H9 (cell line): Measurements from ENCODE around the gene BCKDHB. TPM values are rescaled to one million over a fixed set of nuclear protein-coding genes. Genes with fewer than 3 reads are reported as not detected.

Source experiments
- DNase-seq: peaks from one replicate; pipeline ENCODE4 v3.0.0-alpha.2; 2017
- H2AFZ ChIP-seq: one replicate; pipeline ENCODE4 v1.6.1; 2013; ENCODE audit warnings: mild to moderate bottlenecking, low read length, control low read depth, moderate library complexity
- H2AK5ac ChIP-seq: 2 replicates; pipeline ENCODE4 v1.6.1; 2013; ENCODE audit warnings: low read length, control low read depth, mixed read lengths; ENCODE audit not compliant: insufficient read length
- H2BK120ac ChIP-seq: one replicate; pipeline ENCODE4 v1.6.1; 2013; ENCODE audit warnings: low read depth, mild to moderate bottlenecking, low read length, control low read depth, inconsistent platforms; ENCODE audit not compliant: poor library complexity, severe bottlenecking
- H2BK12ac ChIP-seq: 2 replicates; pipeline ENCODE4 v1.6.1; 2013; ENCODE audit warnings: low read length, control low read depth, mixed read lengths, low read depth; ENCODE audit not compliant: insufficient read length
- H2BK15ac ChIP-seq: 2 replicates; pipeline ENCODE4 v1.6.1; 2013; ENCODE audit warnings: low read depth, low read length, control low read depth
- H2BK20ac ChIP-seq: one replicate; pipeline ENCODE4 v1.6.1; 2013; ENCODE audit warnings: low read depth, mild to moderate bottlenecking, low read length, control low read depth, inconsistent platforms; ENCODE audit not compliant: poor library complexity, severe bottlenecking
- H2BK5ac ChIP-seq: 2 replicates; pipeline ENCODE4 v1.6.1; 2013; ENCODE audit warnings: low read length, control low read depth, mixed read lengths; ENCODE audit not compliant: insufficient read length
- H3K14ac ChIP-seq: 2 replicates; pipeline ENCODE4 v1.6.1; 2013; ENCODE audit warnings: low read length, control low read depth; ENCODE audit not compliant: insufficient read depth
- H3K18ac ChIP-seq: 2 replicates; pipeline ENCODE4 v1.6.1; 2013; ENCODE audit warnings: low read depth, mild to moderate bottlenecking, mixed read lengths, low read length, control low read depth; ENCODE audit not compliant: insufficient read length
- H3K23ac ChIP-seq: 2 replicates; pipeline ENCODE4 v1.6.1; 2013; ENCODE audit warnings: low read length, control low read depth, mixed read lengths, low read depth; ENCODE audit not compliant: insufficient read length
- H3K23me2 ChIP-seq: 2 replicates; pipeline ENCODE4 v1.6.1; 2013; ENCODE audit warnings: low read depth, mild to moderate bottlenecking, mixed read lengths, low read length, control low read depth; ENCODE audit not compliant: insufficient read length, poor library complexity, severe bottlenecking
- H3K27ac ChIP-seq: 2 replicates; pipeline ENCODE4 v1.5.1; 2013; ENCODE audit warnings: low read length, control low read depth, mixed read lengths, low read depth; ENCODE audit not compliant: insufficient read length
- H3K27me3 ChIP-seq: 2 replicates; pipeline ENCODE4 v1.6.1; 2013; ENCODE audit warnings: low read length, control low read depth, inconsistent platforms; ENCODE audit not compliant: insufficient read depth
- H3K4ac ChIP-seq: 2 replicates; pipeline ENCODE4 v1.6.1; 2013; ENCODE audit warnings: low read depth, mild to moderate bottlenecking, control low read depth, inconsistent platforms, low read length, moderate library complexity
- H3K4me1 ChIP-seq: 2 replicates; pipeline ENCODE4 v1.6.1; 2013; ENCODE audit warnings: low read length, control low read depth, inconsistent platforms; ENCODE audit not compliant: insufficient read depth
- H3K4me2 ChIP-seq: 2 replicates; pipeline ENCODE4 v1.6.1; 2013; ENCODE audit warnings: low read length, control low read depth, mixed read lengths; ENCODE audit not compliant: insufficient read length, insufficient read depth
- H3K56ac ChIP-seq: 2 replicates; pipeline ENCODE4 v1.6.1; 2013; ENCODE audit warnings: low read depth, mild to moderate bottlenecking, mixed read lengths, low read length, control low read depth; ENCODE audit not compliant: insufficient read length
- H3K79me1 ChIP-seq: 2 replicates; pipeline ENCODE4 v1.6.1; 2013; ENCODE audit warnings: low read depth, mild to moderate bottlenecking, moderate library complexity, low read length, control low read depth, inconsistent platforms; ENCODE audit not compliant: insufficient read depth, poor library complexity, severe bottlenecking
- H3K79me2 ChIP-seq: 2 replicates; pipeline ENCODE4 v1.6.1; 2013; ENCODE audit warnings: low read length, control low read depth, inconsistent platforms; ENCODE audit not compliant: insufficient read depth
- H3K9ac ChIP-seq: 2 replicates; pipeline ENCODE4 v1.6.1; 2013; ENCODE audit warnings: low read length, control low read depth, mixed read lengths; ENCODE audit not compliant: insufficient read length; ENCODE audit errors: extremely low read depth
- H3K9me3 ChIP-seq: one replicate; pipeline ENCODE4 v1.6.1; 2013; ENCODE audit warnings: low read depth, low read length, inconsistent platforms; ENCODE audit not compliant: control insufficient read depth
- H3T11ph ChIP-seq: one replicate; pipeline ENCODE4 v1.6.1; 2013; ENCODE audit warnings: mild to moderate bottlenecking, low read length, control low read depth, inconsistent platforms
- H4K20me1 ChIP-seq: one replicate; pipeline ENCODE4 v1.6.1; 2013; ENCODE audit not compliant: control insufficient read depth, insufficient read length, insufficient read depth
- H4K5ac ChIP-seq: 2 replicates; pipeline ENCODE4 v1.6.1; 2013; ENCODE audit warnings: low read depth, mild to moderate bottlenecking, mixed read lengths, low read length, control low read depth; ENCODE audit not compliant: insufficient read length
- H4K8ac ChIP-seq: replicated peaks from 2 replicates; pipeline ENCODE4 v1.6.1; 2013; ENCODE audit warnings: low read length, control low read depth, mixed read lengths, low read depth; ENCODE audit not compliant: insufficient read length
- H4K91ac ChIP-seq: 2 replicates; pipeline ENCODE4 v1.6.1; 2013; ENCODE audit warnings: low read depth, mild to moderate bottlenecking, moderate library complexity, mixed read lengths, low read length, control low read depth; ENCODE audit not compliant: insufficient read length
- H3K27ac Mint-ChIP-seq, 3 experiments: 2 replicates in 2 of 3; 3 replicates in 1 of 3; pipeline ENCODE4 v1.8.0; 2020 to 2021; ENCODE audit warnings: mixed read lengths in 3 of 3, mild to moderate bottlenecking in 1 of 3, moderate library complexity in 1 of 3
- H3K27me3 Mint-ChIP-seq: 2 replicates; pipeline ENCODE4 v1.8.0; 2021; ENCODE audit warnings: low read depth, mild to moderate bottlenecking, moderate library complexity, mixed read lengths
- H3K36me3 Mint-ChIP-seq, 3 experiments: 2 replicates in 2 of 3; 3 replicates in 1 of 3; pipeline ENCODE4 v1.8.0; 2020 to 2021; ENCODE audit warnings: low read depth in 3 of 3, mixed read lengths in 3 of 3; ENCODE audit not compliant: insufficient read depth in 1 of 3
- H3K4me1 Mint-ChIP-seq, 2 experiments: 2 replicates each; pipeline ENCODE4 v1.8.0; 2020; ENCODE audit warnings: mixed read lengths in 2 of 2
- H3K4me3 Mint-ChIP-seq, 2 experiments: 2 replicates in 1 of 2; 3 replicates in 1 of 2; pipeline ENCODE4 v1.8.0; 2020 to 2021; ENCODE audit warnings: mild to moderate bottlenecking in 2 of 2, mixed read lengths in 2 of 2, moderate library complexity in 1 of 2
- H3K9me3 Mint-ChIP-seq, 2 experiments: 2 replicates in 1 of 2; 3 replicates in 1 of 2; pipeline ENCODE4 v1.8.0; 2020; ENCODE audit warnings: mild to moderate bottlenecking in 2 of 2, mixed read lengths in 2 of 2, moderate library complexity in 1 of 2
- CTCF ChIP-seq: fragments of 200-600 bp; sonication (generic); conservative IDR thresholded peaks from 3 replicates; pipeline ENCODE4 v1.8.0; 2021; ENCODE audit warnings: antibody characterized with exemption, mild to moderate bottlenecking
- WGBS: extraction: QIAGEN DNeasy Blood & Tissue Kit; methylation state at CpG from one replicate; pipeline ENCODE4 v1.1.7; 2013; ENCODE audit warnings: missing lambda C conversion rate, low lambda C conversion rate, mixed read lengths; ENCODE audit not compliant: insufficient read length; ENCODE audit errors: extremely low coverage; 5-methylcytosine and 5-hydroxymethylcytosine counted together
- total RNA-seq: library from RNA; stranded (reverse); gene quantifications from 2 replicates; pipeline ENCODE4 v1.2.1, GENCODE V29; 2021

Gene BCKDHB
- total RNA-seq, 1 experiment from 2014 or later, result 26.6 TPM

DNA sequence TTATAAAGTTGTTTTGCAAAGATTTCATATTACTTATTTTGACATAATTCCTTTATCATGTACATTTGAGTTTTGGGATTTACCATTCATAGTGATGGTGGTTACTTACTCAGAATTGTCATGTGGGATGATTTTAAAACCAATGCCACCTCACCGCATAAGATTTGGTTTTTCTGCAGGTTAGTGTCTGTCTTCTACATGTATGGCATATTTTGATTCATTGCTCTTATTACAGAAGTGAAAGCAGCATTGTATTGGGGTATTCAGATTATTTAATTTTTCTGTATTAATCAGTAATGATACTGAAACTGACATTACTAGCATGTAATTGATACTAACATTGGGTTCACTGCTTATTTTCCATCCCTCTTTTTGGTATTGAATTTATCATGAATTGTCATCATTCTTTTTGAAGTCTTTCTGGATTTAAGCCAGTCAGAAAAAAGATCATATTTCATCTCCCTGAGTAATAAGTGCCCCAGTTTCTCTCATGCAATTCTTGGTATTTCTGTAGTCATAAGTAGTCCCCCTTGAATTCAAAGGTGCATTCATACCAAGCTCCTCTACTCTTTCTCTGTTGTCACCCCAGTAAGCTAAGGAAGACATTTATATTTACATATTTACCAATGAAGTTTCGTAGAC is 176.6 kb downstream of the BCKDHB start:
- no peak overlapping the region for H2BK5ac ChIP-seq

More for the DNA sequence above, 176.6 kb downstream of the BCKDHB start:
- H3K4me1 Mint-ChIP-seq, result no peaks in the 10 kb centered on the region
- Histone ChIP-seq H3K56ac (no peak overlapping the region), H2AK5ac (no peak overlapping the region), H3K27ac (no peak overlapping the region), H4K20me1 (no peaks in the 10 kb centered on the region), H2BK12ac (no peak overlapping the region), H3T11ph (no peak overlapping the region), H3K4me2 (no peak overlapping the region), H3K9ac (no peak overlapping the region), H4K91ac (no peak overlapping the region), H4K8ac (no peak overlapping the region), H2BK15ac (no peak overlapping the region), H3K18ac (no peak overlapping the region), H2BK120ac (no peak overlapping the region), H3K23ac (no peak overlapping the region), H3K4ac (no peak overlapping the region), H2BK20ac (no peak overlapping the region), H3K4me1 (no peaks in the 10 kb centered on the region), H3K79me1 (no peaks in the 10 kb centered on the region), H3K9me3 (no peaks in the 10 kb centered on the region), H3K27me3 (no peaks in the 10 kb centered on the region), H4K5ac (no peak overlapping the region), H3K23me2 (no peaks in the 10 kb centered on the region), H3K79me2 (no peaks in the 10 kb centered on the region), H2AFZ (no peak overlapping the region), H3K14ac (no peak overlapping the region)
- H3K4me3 Mint-ChIP-seq, result no peak overlapping the region
- no peak for DNase-seq
- no peaks in the 10 kb centered on the region for H3K9me3 Mint-ChIP-seq
- H3K27me3 Mint-ChIP-seq, result no peaks in the 10 kb centered on the region
- no CpG with 5 or more reads among the region's 2 CpGs for WGBS
- H3K36me3 Mint-ChIP-seq, result peaks cover 0 to 1% (median 0%) of the 10 kb centered on the region in 3 experiments; a peak in 1 of 7 replicates
- TF ChIP-seq CTCF, result no peak
- H3K27ac Mint-ChIP-seq, result no peak overlapping the region
